GM12878 (cell line): ENCODE data around the gene THSD4. TPM values are rescaled to one million over a fixed set of nuclear protein-coding genes. Genes with fewer than 3 reads are reported as not detected.
"Not testable (repeated sequence)": the region's sequence is repeated elsewhere in the genome, so short reads cannot be mapped to it uniquely, and the experiment has no call there.

ENCODE experiments used
- ATAC-seq: fragments of 200-7000 bp; cut with Tn5 transposase; 3 replicates; pipeline ENCODE4 v1.9.1; 2020; ENCODE audit warnings: mild to moderate bottlenecking, moderate library complexity
- BruUV-seq: library from RNA; stranded (reverse); fragments of 400-500 nt; replicated peaks from 2 replicates; lab custom pipeline; 2021; lab: Mats Ljungman, UMichigan
- CTCF ChIA-PET: fragments of 300-600 bp; sonication (Branson Sonifier 250); formaldehyde crosslinking; extraction: SDS; loops from one replicate; lab custom pipeline; 2021; ENCODE audit warnings: inconsistent platforms; lab: Yijun Ruan, JAX
- POLR2A ChIA-PET: fragments of 350-600 bp; formaldehyde crosslinking; extraction: SDS; loops from one replicate; lab custom pipeline; 2021; ENCODE audit warnings: inconsistent platforms; lab: Charles Lee
- RAD21 ChIA-PET: fragments of 300-600 bp; sonication (Branson Sonifier 250); formaldehyde crosslinking; loops from one replicate; lab custom pipeline; 2023; ENCODE audit warnings: antibody characterized with exemption; ENCODE audit not compliant: unreplicated experiment; lab: Charles Lee
- SMC1A ChIA-PET: fragments of 300-600 bp; sonication (Branson Sonifier 250); formaldehyde crosslinking; loops from one replicate; lab custom pipeline; 2023; ENCODE audit not compliant: unreplicated experiment, uncharacterized antibody; lab: Charles Lee
- DNase-seq: peaks from one replicate; pipeline ENCODE4 v3.0.0-alpha.2; 2011; ENCODE audit warnings: low read depth, low spot score
- FAIRE-seq: peaks from 3 replicates; lab custom pipeline; 2011; peaks lifted over from hg19 to GRCh38; lab: Jason Lieb, UNC
- H2AFZ ChIP-seq: 2 replicates; pipeline ENCODE4 v1.6.0; 2011; ENCODE audit warnings: low read depth, low read length, control low read depth; ENCODE audit not compliant: control insufficient read depth
- H3K27ac ChIP-seq: 2 replicates; pipeline ENCODE4 v1.5.1; 2011; ENCODE audit warnings: control low read depth; ENCODE audit not compliant: control insufficient read depth, insufficient read depth
- H3K27me3 ChIP-seq, 2 experiments: replicated peaks in 1 of 2; 2 replicates each; pipeline versions ENCODE4 v1.6.0 to v1.6.1; 2011; ENCODE audit warnings: low read length in 1 of 2; ENCODE audit not compliant: control insufficient read depth in 2 of 2, insufficient read depth in 2 of 2
- H3K36me3 ChIP-seq, 2 experiments: 2 replicates each; pipeline ENCODE4 v1.5.1; 2011; ENCODE audit warnings: low read length in 1 of 2; ENCODE audit not compliant: control insufficient read depth in 2 of 2, insufficient read depth in 2 of 2
- H3K4me1 ChIP-seq: 2 replicates; pipeline ENCODE4 v1.6.1; 2011; ENCODE audit warnings: mild to moderate bottlenecking, low read length, moderate library complexity, mixed read lengths; ENCODE audit not compliant: control insufficient read depth, insufficient read depth
- H3K4me2 ChIP-seq: 2 replicates; pipeline ENCODE4 v1.6.0; 2011; ENCODE audit warnings: control low read depth; ENCODE audit not compliant: control insufficient read depth, insufficient read depth
- H3K4me3 ChIP-seq: fragments of 200-600 bp; sonication (generic); 2 replicates; pipeline ENCODE4 v1.5.1; 2016
- H3K79me2 ChIP-seq: 2 replicates; pipeline ENCODE4 v1.6.0; 2011; ENCODE audit warnings: low read length; ENCODE audit not compliant: control insufficient read depth, insufficient read depth
- H3K9ac ChIP-seq: 2 replicates; pipeline ENCODE4 v1.8.0; 2011; ENCODE audit warnings: low read length, control low read depth, mixed read lengths; ENCODE audit not compliant: control insufficient read depth, insufficient read depth
- H3K9me3 ChIP-seq: replicated peaks from 3 replicates; pipeline ENCODE4 v1.5.1; 2011; ENCODE audit warnings: mild to moderate bottlenecking, low read length; ENCODE audit not compliant: control insufficient read depth, insufficient read depth
- H4K20me1 ChIP-seq: 2 replicates; pipeline ENCODE4 v1.6.0; 2011; ENCODE audit not compliant: control insufficient read depth, insufficient read depth
- BACH1 ChIP-seq: fragments of 450-650 bp; IDR thresholded peaks from 2 replicates; pipeline ENCODE4 v1.6.1; 2017; ENCODE audit warnings: mild to moderate bottlenecking, borderline replicate concordance
- POLR2AphosphoS5 ChIP-seq: IDR thresholded peaks from 2 replicates; pipeline ENCODE4 v1.6.1; 2011; ENCODE audit warnings: mild to moderate bottlenecking, low read length, inconsistent platforms
- POU2F2 ChIP-seq: IDR thresholded peaks from 3 replicates; pipeline ENCODE4 v1.6.1; 2011; ENCODE audit warnings: low read depth, mild to moderate bottlenecking, low read length, borderline replicate concordance
- RAD21 ChIP-seq: IDR thresholded peaks from 2 replicates; pipeline ENCODE4 v1.6.1; 2011; ENCODE audit warnings: mild to moderate bottlenecking, low read depth, low read length, moderate library complexity; ENCODE audit not compliant: insufficient read depth
- RBBP5 ChIP-seq: fragments of 200-600 bp; sonication (generic); conservative IDR thresholded peaks from 2 replicates; pipeline ENCODE4 v1.6.1; 2016
- RELA ChIP-seq: fragments of 450-650 bp; IDR thresholded peaks from 2 replicates; pipeline ENCODE4 v1.8.0; 2014; ENCODE audit warnings: borderline replicate concordance; ENCODE audit not compliant: partially characterized antibody
- SREBF1 ChIP-seq: IDR thresholded peaks from 2 replicates; pipeline ENCODE4 v1.6.1; 2012; ENCODE audit warnings: mild to moderate bottlenecking, low read length
- TAF1 ChIP-seq: IDR thresholded peaks from 2 replicates; pipeline ENCODE4 v1.6.1; 2011; ENCODE audit warnings: mild to moderate bottlenecking, low read depth, low read length, borderline replicate concordance
- ZNF592 ChIP-seq: fragments of 450-650 bp; IDR thresholded peaks from 2 replicates; pipeline ENCODE4 v1.6.1; 2017; ENCODE audit warnings: mild to moderate bottlenecking, moderate library complexity
- ZSCAN29 ChIP-seq: fragments of 450-650 bp; IDR thresholded peaks from 2 replicates; pipeline ENCODE4 v1.6.1; 2017; ENCODE audit warnings: mild to moderate bottlenecking, moderate library complexity
- WGBS: methylation state at CpG from one replicate; pipeline ENCODE4 v1.1.6; 2016; ENCODE audit warnings: low lambda C conversion rate; ENCODE audit not compliant: insufficient replicate concordance, insufficient coverage; ENCODE audit errors: missing lambda C conversion rate; 5-methylcytosine and 5-hydroxymethylcytosine counted together
- in situ Hi-C: fragments of 300-500 bp; cut with MboI; formaldehyde crosslinking; loops from 9 replicates; pipeline ENCODE4 v1.14.3; 2018; ENCODE audit warnings: mixed read lengths
- intact Hi-C: fragments of 100-400 bp; cut with micrococcal nuclease; formaldehyde crosslinking; loops from one replicate; pipeline ENCODE4 v1.14.2; 2022; ENCODE audit not compliant: unreplicated experiment
- polyA plus RNA-seq, 11 experiments: library from polyadenylated mRNA; depleted of rRNA in 4 of 11; unstranded in 6 of 11; stranded (reverse) in 5 of 11; fragments of >200 nt; fragmentation: Nextera tagmentation in 4 of 11; fragmentation: Illumina TruSeq in 1 of 11; extraction: Ambion mirVana in 4 of 11; extraction: Trizol in 1 of 11; gene quantifications; 1 replicate in 1 of 11; 2 replicates in 10 of 11; pipeline versions ENCODE4 v1.2.1 to v1.2.3, GENCODE V29; 2011 to 2016; ENCODE audit warnings: inconsistent platforms in 2 of 11, missing spikeins in 2 of 11, low read depth in 1 of 11
- total RNA-seq, 4 experiments: library from RNA; depleted of rRNA in 3 of 4; stranded (reverse); fragments of >200 nt in 3 of 4; fragmentation: Illumina TruSeq in 1 of 4; extraction: Trizol in 1 of 4; gene quantifications; 2 replicates each; pipeline versions ENCODE4 v1.2.1 to v1.2.3, GENCODE V29; 2013 to 2021
- TF ChIP-seq, protein P1 (sequence below): fragments of 450-650 bp; IDR thresholded peaks from 2 replicates; pipeline ENCODE4 v1.6.1; 2017; ENCODE audit warnings: borderline replicate concordance

Gene THSD4
- total and polyA plus RNA-seq, 10 of the 15 experiments (the other 5 are each of a cell fraction or from before 2014, with no cell fraction given): 0.04 to 0.13 (median 0.05) TPM; not detected in 7

- 72% methylated on average over 2 of the region's 3 CpGs for WGBS
- DNase-seq, H3K4me3 ChIP-seq, BruUV-seq, H3K9ac ChIP-seq, CTCF ChIA-PET, SMC1A ChIA-PET, POLR2A ChIA-PET, in situ Hi-C loops, H3K36me3 ChIP-seq, H2AFZ ChIP-seq, H3K27ac ChIP-seq, H3K79me2 ChIP-seq, intact Hi-C loops, ATAC-seq, H3K27me3 ChIP-seq, RAD21 ChIA-PET, FAIRE-seq, H3K9me3 ChIP-seq, H3K4me2 ChIP-seq, H4K20me1 ChIP-seq, H3K4me1 ChIP-seq: not testable (repeated sequence)
These were observed 204.2 kb downstream of the THSD4 start for GRCh38 chr15:71319424-71319823.

- in situ Hi-C loops (no loop called here), intact Hi-C loops (no loop called here)
- CTCF ChIA-PET: no interaction called here
- Histone ChIP-seq H3K27me3 (no peaks in the 10 kb centered on the region; a peak in 1 of 4 replicates), H3K4me1 (no peaks in the 10 kb centered on the region), H3K4me2 (no peak overlapping the region), H3K36me3 (no peaks in the 10 kb centered on the region), H3K9me3 (no peaks in the 10 kb centered on the region), H3K9ac (no peak overlapping the region), H3K4me3 (no peak overlapping the region), H4K20me1 (no peaks in the 10 kb centered on the region), H3K27ac (no peak overlapping the region), H2AFZ (no peak overlapping the region), H3K79me2 (no peaks in the 10 kb centered on the region)
- RAD21 ChIA-PET: no interaction called here
- ATAC-seq (no peak), DNase-seq (no peak), FAIRE-seq (no peak)
- BruUV-seq: no TSS peak
- WGBS: 26% methylated on average over 3 of the region's 3 CpGs
- SMC1A ChIA-PET: no interaction called here
- POLR2A ChIA-PET: no interaction called here
- TF ChIP-seq RAD21 (no peak), POU2F2 (no peak), RELA (no peak), RBBP5 (no peak), ZNF592 (no peak), BACH1 (no peak), SREBF1 (no peak), TAF1 (no peak), ZSCAN29 (no peak), POLR2AphosphoS5 (no peak)
- TF ChIP-seq, protein P1, sequence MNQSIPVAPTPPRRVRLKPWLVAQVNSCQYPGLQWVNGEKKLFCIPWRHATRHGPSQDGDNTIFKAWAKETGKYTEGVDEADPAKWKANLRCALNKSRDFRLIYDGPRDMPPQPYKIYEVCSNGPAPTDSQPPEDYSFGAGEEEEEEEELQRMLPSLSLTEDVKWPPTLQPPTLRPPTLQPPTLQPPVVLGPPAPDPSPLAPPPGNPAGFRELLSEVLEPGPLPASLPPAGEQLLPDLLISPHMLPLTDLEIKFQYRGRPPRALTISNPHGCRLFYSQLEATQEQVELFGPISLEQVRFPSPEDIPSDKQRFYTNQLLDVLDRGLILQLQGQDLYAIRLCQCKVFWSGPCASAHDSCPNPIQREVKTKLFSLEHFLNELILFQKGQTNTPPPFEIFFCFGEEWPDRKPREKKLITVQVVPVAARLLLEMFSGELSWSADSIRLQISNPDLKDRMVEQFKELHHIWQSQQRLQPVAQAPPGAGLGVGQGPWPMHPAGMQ: no peak
These were observed 204.7 kb downstream of the THSD4 start for GRCh38 chr15:71319935-71320334.
